Activated CD4-positive, alpha-beta T cell treated with anti-CD3 and anti-CD28 coated beads for 4 hours (primary cell): Measurements from ENCODE around the gene CLK2.
"Not testable (repeated sequence)": the region's sequence is repeated elsewhere in the genome, so short reads cannot be mapped to it uniquely, and the experiment has no call there.

Experiments used
- DNase-seq, 2 donors: peaks; one replicate each; pipeline ENCODE4 v3.0.0-alpha.2; 2020

CLK2 gene

GRCh38 chr1:155241069-155241679 is 32.1 kb downstream of the CLK2 start:
- peak; percentile 57 to 62 for DNase-seq

GRCh38 chr1:155236451-155236850 is 36.9 kb downstream of the CLK2 start:
- no peak for DNase-seq

GRCh38 chr1:155235375-155235774 is 37.9 kb downstream of the CLK2 start:
- DNase-seq, result not testable (repeated sequence)

- DNase-seq, result not testable (repeated sequence)
Measured at GRCh38 chr1:155233502-155233901, 39.8 kb downstream of the CLK2 start.

- not testable (repeated sequence) for DNase-seq
Measured at GRCh38 chr1:155232001-155232978, 41.0 kb downstream of the CLK2 start.

GRCh38 chr1:155231302-155231701 is 42.0 kb downstream of the CLK2 start:
- not testable (repeated sequence) for DNase-seq

GRCh38 chr1:155228096-155228427 is 45.2 kb downstream of the CLK2 start:
- no peak for DNase-seq

GRCh38 chr1:155227261-155228095 is 45.8 kb downstream of the CLK2 start:
- DNase-seq, result peak; percentile 99 to 100

- DNase-seq, result peak in 1 of 2 donors; percentile 30
Measured at GRCh38 chr1:155226910-155227260, 46.4 kb downstream of the CLK2 start.

- peak; percentile 81 to 95 for DNase-seq
Measured at GRCh38 chr1:155226188-155226909, 47.0 kb downstream of the CLK2 start.

GRCh38 chr1:155225404-155225759 is 47.9 kb downstream of the CLK2 start:
- not testable (repeated sequence) for DNase-seq

GRCh38 chr1:155223047-155223446 is 50.3 kb downstream of the CLK2 start:
- no peak for DNase-seq

GRCh38 chr1:155220211-155220965 is 52.9 kb downstream of the CLK2 start:
- not testable (repeated sequence) for DNase-seq

GRCh38 chr1:155219592-155220031 is 53.7 kb downstream of the CLK2 start:
- no peak for DNase-seq

- DNase-seq, result no peak
Measured at GRCh38 chr1:155218854-155219591, 54.3 kb downstream of the CLK2 start.

GRCh38 chr1:155214702-155215101 is 58.6 kb downstream of the CLK2 start:
- DNase-seq, result not testable (repeated sequence)
